GM18499 (cell line): ENCODE data around the gene EML3.
"Not testable (repeated sequence)": the region's sequence is repeated elsewhere in the genome, so short reads cannot be mapped to it uniquely, and the experiment has no call there.

Experiments used
- ATAC-seq: cut with Tn5 transposase; IDR thresholded peaks from one replicate; pipeline ENCODE4 v1.9.1; 2021; ENCODE audit warnings: moderate number of reproducible peaks; ENCODE audit not compliant: insufficient read depth, unreplicated experiment

EML3 gene

GRCh38 chr11:62621567-62622470, 9.2 kb upstream of the EML3 start, which contains the start of gene B3GAT3:
B3GAT3 (minus strand) TSS chr11:62621986; CDS start chr11:62621947, 39 bp downstream.
- ATAC-seq: peak; percentile 85

GRCh38 chr11:62621027-62621566, 8.5 kb upstream of the EML3 start:
- ATAC-seq: no peak

- not testable (repeated sequence) for ATAC-seq
These were observed 4.4 kb upstream of the EML3 start for GRCh38 chr11:62616957-62617356.

GRCh38 chr11:62615521-62615920, 2.9 kb upstream of the EML3 start:
- no peak for ATAC-seq

DNA sequence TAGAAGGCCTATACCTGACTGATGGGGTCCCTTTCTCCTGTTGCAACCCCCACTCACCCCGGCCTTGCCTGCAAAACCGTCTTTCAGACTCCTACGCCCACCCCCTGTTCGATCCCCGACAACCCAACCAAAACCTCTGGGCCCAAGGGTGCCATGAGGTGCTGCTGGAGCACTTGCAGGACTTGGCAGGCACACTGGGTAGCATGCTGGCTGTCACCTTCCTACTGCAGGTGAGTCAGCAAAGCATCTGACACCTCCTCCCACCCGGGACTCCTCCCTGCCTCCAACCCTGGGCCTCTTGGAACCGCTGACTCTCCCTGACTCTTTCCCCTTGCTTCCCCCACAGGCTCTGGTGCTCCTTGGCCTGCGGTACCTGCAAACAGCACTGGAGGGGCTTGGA, 1.7 kb upstream of the EML3 start:
- ATAC-seq: no peak

- no peak for ATAC-seq
These were observed 760 bp upstream of the EML3 start for GRCh38 chr11:62613291-62613778.

DNA sequence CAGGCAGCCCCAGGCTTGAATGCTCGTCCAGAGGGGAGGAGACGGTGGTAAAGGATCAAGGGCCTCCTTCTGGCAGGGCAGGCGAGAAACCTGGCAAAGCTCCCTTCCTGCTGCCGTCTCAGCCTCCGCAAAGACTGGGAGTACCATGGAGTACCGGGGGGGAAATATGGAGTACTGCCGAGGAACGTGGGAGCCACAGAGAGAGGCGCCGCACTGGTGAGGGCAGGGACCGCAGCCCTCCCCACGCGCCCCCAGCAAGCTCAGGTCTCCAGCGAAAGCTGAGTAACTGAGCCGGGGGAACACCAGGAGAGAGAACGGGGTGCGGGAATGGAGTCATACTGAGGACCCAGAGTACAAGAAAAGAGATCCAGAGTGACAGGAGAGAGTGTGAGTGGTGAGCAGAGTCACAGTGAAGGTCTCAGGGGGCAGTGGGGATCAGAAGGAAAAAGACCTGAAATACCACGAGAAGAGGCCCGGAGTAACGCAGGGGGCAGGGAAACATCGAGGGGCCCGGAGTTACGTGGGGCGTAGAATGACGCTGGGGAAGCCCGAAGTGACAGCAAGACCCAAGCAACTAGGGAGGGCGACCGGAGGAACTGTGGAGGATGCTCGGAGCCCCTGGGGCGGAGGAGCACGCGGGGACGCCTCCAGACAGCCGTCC, 740 bp downstream of the EML3 start:
- ATAC-seq: no peak

- no peak for ATAC-seq
These were observed 1.5 kb downstream of the EML3 start for GRCh38 chr11:62610814-62611704.

- ATAC-seq: no peak
These were observed 2.2 kb downstream of the EML3 start for GRCh38 chr11:62610403-62610802.

- ATAC-seq: no peak
These were observed 3.8 kb downstream of the EML3 start for GRCh38 chr11:62608776-62609175.

DNA sequence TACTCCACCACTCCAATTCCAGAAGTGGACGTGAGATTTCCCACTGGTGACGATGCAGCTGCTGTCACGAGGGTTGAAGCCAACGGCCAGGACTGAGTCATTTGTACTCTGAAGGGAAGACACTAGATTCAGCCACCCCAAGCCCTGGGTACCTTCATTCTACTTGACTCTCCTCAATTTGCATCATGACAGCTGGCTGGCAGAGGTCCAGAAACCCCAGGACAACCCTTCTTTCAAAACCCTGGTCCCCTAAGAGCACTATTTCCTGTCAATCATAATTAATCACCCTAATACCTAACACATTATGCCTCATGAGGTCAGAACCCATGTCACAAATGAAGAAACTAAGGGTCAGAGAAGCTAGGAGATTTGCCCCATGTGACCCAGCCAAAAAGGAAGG, 4.9 kb downstream of the EML3 start:
- no peak for ATAC-seq

GRCh38 chr11:62605902-62606301, 6.7 kb downstream of the EML3 start:
- no peak for ATAC-seq

- ATAC-seq: no peak
These were observed 7.1 kb downstream of the EML3 start for GRCh38 chr11:62605467-62605866.

DNA sequence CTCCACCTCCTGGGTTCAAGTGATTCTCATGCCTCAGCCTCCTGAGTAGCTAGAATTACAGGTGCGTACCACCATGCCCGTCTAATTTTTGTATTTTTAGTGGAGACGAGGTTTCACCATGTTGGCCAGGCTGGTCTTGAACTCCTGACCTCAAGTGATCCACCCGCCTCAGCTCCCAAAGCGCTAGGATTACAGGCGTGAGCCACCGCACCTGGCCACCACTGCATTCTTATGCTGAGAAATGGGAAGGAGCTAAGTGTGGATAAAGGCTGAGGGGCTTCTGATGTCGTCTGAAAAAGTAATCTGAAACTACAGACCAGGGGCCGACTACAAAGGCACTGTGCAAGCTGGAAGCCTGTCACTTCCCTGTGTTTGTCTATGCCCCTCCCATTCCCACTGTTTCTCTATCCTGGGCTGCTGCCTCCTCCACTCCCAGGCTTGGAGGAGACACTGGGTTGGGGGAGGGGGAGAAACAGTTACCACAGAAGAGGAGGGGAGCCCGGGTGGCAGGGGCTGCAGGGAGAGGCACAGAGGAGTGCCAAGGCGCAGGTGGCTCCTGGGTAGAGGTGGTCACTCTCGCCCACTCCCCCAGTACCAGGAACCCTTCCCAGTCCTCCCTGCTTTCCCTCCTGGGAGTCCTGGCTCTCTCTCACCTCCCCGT, 8.0 kb downstream of the EML3 start:
- ATAC-seq: no peak

DNA sequence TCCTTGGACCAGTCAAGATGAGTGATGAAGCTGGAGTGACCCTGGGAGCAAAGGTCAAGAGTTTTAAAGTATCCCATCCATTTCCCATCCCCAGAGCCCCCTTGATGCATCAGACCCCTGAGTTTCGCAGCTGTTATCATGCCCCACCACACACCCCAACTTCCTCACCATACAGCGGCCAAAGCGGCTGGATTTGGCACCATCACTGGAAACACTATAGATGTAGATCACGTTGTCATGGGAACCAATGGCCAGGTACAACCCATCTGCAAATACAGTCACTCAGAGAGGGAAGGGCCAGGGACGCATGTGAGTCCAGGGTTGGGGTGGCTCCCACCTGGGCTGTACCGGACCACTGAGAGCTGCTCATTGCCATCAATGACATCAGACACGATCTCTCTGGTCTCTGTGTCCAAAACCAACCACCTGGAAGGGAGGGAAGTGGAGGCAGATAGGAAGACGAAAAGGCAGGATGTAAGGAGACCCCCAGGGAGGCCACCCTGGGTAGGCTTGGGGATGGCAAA, 8.7 kb downstream of the EML3 start:
- ATAC-seq: no peak

DNA sequence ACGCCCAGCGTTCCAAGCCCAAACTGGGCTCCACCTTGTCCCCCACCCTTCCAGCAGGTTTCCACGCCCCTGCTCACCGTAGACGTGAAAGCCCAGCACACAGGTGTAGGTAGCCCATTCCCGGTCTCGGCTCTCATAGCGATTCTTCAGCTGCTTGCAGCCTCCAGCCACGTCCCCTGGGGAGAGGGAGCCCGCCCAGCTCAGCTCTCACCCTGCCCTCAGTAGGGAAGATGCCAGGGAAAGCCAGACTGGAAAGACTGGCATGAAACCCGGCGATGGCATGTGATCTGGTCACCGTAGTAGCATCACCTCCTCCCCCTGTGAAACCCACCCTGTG, 9.5 kb downstream of the EML3 start:
- ATAC-seq: no peak

DNA sequence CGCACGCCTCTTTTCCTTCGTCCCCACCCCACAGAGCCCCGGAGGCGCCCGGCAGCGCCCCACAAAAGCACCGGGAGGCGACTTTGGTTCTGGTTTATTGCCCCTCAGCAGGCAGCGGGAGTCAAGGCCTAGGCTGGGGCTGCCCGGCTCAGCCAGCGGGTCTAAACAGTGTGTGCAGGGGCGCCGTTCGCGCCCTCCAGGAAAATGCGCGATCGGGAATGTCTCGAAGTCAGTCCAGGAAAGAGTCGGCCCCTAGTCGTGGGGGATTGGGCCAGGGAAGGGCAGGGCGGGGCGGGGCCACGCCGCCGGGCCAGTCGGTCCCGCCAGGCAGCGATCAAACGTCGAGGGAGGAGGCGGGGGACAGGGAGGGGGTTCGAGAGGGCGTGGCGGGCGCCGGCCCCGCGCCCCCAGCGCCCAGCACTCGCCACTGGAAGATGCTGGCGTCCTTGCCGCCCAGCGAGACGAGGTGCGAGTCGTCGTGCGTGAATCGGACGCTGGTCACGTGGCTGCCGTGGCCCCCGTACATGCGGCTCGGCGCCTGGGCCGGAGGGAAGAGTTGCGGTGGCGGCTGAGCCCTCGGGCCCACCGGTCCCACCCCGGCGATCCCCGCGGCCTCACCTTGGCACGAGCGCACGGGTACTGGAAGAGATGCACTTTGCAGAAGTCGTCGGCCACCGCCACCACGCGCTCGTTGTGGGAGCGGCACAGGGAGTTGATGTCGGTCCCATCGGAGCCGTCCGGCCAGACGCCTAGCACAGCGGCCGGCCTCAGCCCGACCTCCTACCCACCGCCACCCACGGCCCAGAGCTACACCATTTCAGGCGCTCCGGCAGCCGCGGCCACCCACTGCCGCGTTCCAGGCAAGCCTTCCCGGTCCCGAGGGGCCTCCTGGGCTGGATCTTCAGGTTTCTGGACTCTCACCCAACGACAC, 10.2 kb downstream of the EML3 start:
- ATAC-seq: no peak

GRCh38 chr11:62601372-62602140, 11.0 kb downstream of the EML3 start, which contains the start of gene MTA2:
MTA2 (minus strand) TSS chr11:62601865; CDS start chr11:62601450, 415 bp downstream.
- peak; percentile 60 for ATAC-seq
